ENCODE measurements around the gene SNUPN.

The SNUPN gene

GRCh38 chr15:75553659-75554058 lies 71.9 kb downstream of the SNUPN start:
- no peaks in the 10 kb centered on the region for H3K9me3 Mint-ChIP-seq
- H3K27ac Mint-ChIP-seq, result no peak overlapping the region

GRCh38 chr15:75551091-75551490 lies 74.4 kb downstream of the SNUPN start:
- no peak for ATAC-seq
- H3K9me3 Mint-ChIP-seq, result no peaks in the 10 kb centered on the region
- peaks cover 6% of the 10 kb centered on the region for H3K4me1 Mint-ChIP-seq
- H3K4me3 Mint-ChIP-seq, result no peak overlapping the region
- H3K27ac Mint-ChIP-seq, result no peak overlapping the region
- DNase-seq (ENCODE audit: low spot score in 2 of 2), result no peak
- peaks cover 6% of the 10 kb centered on the region for H3K36me3 Mint-ChIP-seq

More at GRCh38 chr15:75553659-75554058, 71.9 kb downstream of the SNUPN start:
- ATAC-seq (no peak), DNase-seq (ENCODE audit: low spot score in 2 of 2) (no peak)
- peaks cover 6% of the 10 kb centered on the region for H3K36me3 Mint-ChIP-seq
- H3K4me1 Mint-ChIP-seq, result peaks cover 6% of the 10 kb centered on the region
- no peak overlapping the region for H3K4me3 Mint-ChIP-seq

Measured in stimulated activated effector memory CD8-positive, alpha-beta T cell treated with anti-CD3 and anti-CD28 coated beads, Interleukin-12 subunit alpha, Interleukin-12 subunit beta, amount 100 ng/mL, for 72 hours (primary cell).